Activated CD4-positive, alpha-beta T cell treated with anti-CD3 and anti-CD28 coated beads for 4 hours (primary cell): ENCODE measurements around the gene ITIH3.

Experiments
- DNase-seq, 2 donors: peaks; one replicate each; pipeline ENCODE4 v3.0.0-alpha.2; 2020

ITIH3 gene

DNA sequence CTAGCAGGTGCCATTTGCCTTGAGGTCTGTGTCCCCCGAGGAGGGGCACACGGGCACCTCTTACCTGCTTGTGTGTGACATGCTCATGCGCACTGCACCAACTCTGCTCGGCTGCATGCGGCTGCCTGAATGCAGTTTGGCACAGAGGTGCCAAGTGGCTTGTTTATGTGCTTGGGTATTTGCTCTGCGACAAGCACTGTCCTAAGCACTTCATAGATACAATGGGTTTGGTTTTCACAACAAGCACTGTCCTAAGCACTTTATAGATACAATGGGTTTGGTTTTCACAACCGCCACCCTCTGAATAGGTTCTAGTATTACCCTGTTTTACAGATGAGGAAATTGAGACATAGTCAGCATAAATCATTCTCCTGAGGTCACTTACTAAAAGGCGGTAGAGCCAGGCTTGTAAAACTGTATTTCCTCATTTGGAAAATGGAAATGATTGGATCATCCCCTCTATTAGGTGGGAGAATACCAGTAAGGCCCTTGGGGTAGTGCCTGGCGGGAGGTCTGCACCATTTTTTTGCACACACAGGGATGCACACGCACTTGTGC lies 35.4 kb downstream of the ITIH3 start:
- no peak for DNase-seq

GRCh38 chr3:52830535-52831258 lies 36.1 kb downstream of the ITIH3 start, which contains the start of gene ITIH4:
TSS of gene ITIH4 (minus strand) at chr3:52830672. CDS start at chr3:52830642, 30 bp downstream.
- DNase-seq, result no peak

DNA sequence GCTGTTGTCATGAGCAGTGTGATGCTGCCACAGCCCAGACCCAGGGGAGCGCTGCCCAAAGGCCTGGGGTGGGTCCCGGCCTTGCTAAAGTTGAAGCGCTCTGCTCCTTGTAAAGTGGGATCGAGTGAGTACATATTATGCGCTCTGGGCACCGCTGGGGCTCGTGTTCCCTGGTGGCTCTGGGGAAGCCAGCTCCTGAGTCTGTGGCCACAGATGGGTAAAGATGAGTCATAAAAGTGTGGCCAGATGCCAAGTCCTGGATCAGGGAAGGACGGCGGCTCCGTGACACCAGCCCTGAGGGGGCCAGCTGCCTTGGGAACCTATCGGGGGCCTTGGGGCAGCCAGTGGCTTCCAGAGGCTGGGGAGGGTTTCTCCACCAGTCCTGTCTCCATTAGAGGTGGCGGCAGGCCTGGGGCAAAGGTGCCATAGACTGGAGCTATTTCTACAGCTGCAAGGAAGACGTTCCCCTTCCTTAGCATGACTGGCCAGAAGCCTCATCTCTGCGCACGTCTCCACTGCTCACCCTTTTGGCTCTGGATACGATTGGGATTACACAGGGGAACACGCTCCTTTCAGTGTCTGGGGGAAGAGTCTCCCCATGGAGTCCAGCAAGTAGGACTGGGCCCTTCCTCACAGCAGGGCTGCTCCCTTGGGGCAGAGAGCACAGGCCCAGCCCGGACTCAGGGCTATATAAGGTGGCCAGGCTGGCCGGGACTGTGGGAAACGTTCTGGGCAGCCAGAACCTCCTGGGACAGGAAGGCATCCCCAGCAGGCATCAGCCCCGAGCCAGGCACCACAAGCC lies 37.1 kb downstream of the ITIH3 start:
- DNase-seq, result no peak

DNA sequence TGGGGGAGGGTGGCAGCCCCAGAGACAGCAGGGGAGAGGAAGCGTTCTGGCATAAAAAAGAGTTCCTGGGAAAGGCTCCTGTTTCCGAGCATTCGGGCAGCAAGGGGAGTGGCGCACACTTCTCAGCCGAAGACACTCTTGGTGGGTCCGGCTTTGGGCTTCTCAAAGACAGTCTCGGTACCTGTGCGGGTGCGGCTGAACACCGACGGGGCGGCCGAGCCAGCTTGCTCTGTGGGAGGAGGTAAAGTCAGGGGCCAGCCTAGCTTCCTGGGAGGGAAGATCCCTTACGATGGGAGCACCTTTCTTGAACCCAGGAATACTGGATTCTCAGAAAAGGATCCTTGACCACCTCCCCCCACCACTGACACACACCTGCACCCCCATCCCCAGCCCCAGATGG lies 38.6 kb downstream of the ITIH3 start:
- DNase-seq, result no peak

DNA sequence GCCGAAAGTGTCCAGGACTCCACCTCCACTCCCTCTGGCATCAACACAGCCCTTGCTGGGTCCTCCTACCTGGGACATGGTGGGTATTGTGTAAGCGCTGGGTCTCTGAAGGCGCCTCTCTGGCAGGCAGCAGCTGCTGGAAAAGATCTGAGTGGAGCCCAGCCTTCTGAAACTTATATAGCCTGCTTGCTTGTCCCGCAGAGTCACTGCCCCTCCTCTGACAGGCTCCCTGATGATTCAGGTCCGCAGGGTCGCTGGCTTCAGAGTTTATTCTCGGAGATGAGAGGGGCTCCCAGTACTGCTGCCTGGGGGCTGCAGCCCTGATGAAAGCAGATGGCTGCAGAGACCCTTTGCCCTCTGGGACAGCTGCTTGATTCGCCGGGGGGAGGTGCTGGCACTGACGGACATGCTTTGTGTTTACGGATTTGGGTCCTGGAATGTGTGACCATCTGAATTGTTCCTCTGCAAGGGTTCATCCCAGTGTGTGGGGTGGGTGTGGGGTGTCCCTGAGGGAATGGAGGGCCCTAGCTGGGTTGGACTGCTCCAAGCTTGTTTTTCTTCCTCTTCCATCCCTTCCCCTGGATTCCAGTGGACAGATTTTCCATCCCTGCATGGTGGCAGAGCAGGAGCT lies 40.4 kb downstream of the ITIH3 start, which contains the start of gene MUSTN1:
Gene MUSTN1 (minus strand): TSS at position 149 of the 631 bp plus-strand sequence. CDS start 71 bp downstream, at position 78.
- no peak for DNase-seq

GRCh38 chr3:52835766-52836470 lies 41.3 kb downstream of the ITIH3 start:
- no peak for DNase-seq

DNA sequence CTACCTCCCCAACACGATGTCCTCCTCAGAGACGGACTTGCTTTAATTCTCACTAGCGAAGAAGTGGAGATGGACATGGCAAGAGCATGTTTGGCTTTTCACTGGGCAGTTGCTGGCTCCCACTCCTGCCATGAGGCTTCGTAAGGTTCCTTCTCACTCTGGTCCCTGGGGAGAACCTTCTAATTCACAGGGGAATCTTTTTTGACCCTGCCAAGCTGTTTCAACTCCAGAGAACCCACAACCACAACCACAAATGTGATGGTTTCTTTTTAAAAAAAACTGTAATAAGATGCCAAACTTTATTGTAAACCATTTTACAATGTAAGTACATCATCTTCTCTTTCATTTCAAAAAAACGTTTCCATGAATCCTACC lies 41.9 kb downstream of the ITIH3 start:
- no peak for DNase-seq

- DNase-seq, result no peak
Measured at GRCh38 chr3:52836986-52837385, 42.4 kb downstream of the ITIH3 start.

DNA sequence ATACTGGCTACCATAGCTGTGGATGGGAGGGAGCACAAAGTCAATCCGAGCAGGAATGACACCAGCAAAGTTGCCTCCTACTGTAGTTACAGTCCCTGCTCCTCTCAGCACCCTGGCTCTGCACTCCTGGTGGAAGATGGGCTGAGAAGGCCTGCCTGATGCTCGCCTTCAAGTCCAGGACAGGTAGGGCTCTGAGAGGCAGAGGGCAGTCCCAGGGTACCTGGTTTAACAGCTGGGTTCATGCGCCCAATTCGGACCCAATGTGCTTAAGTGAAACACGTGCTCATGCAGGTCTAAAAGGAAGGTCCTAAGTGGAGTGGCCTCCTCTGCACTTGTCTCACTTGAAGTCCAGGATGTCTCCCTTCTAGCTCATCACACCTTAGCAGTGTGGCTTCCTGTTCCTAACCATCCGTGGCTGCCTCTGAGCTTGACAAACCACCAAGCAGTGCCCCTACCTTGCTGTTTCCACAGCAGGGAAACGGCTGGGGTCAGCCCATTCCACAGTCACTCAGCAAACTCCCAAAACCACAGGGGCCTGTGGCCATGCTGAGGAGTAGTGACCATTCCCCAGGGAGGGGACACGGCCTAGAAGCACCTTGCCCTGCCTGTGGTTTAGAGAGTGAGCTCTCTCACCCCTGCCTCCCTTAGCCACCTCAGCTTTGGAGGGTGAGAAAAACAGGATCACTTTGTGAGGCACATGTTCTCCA lies 44.1 kb downstream of the ITIH3 start:
- DNase-seq, result no peak

DNA sequence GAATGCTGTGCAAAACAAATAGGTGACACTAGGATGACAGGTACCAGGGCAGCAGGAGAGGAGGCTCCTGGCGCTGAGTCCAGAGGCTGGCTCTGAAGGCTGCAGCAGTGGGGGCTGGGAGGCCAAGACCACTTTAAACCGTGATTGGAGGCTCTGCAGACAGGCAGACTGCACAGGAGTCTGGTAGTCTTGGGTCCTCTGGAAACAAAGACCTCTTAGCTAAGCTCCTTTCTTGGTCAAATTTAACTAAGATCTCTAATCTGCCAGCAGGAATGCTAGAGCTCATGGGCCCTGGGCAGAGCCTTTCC lies 44.6 kb downstream of the ITIH3 start:
- DNase-seq, result no peak

GRCh38 chr3:52839892-52840545 lies 45.4 kb downstream of the ITIH3 start:
- DNase-seq, result no peak

DNA sequence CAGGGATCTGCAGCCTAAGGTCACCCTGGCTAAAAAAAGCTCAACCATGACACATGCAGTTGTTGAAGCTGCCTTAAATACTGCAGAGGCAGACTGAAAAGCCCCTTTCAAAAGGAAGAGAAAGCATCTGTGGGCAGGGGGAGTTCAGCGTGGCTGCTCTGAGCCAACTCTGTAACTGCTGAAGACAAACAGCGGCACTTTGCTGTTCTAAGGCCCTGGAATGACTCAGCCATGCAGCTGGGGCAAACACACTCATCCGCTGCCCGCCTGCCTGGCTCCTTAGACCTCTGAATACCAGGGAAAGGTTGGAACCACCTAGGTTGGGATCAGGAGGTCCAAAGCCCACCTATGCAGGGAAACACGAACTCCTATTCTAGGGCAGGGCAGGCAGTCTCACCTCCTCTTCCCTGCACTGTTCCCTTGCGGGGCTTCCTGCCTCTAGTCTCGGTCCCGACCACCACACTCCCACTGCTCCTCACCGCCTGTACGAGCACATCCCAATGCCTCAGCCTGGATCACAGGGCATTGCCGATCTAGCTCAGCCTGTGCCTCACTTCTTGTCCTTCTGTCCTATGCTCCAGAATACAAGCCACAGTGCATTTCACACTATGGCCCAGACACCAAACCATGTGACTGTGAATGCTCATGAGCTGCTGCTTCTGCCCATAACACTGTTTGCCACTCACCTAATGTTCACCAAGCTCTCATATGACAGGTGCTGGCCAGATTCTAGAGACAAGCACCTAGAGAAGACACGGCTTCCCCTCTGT lies 46.8 kb downstream of the ITIH3 start:
- DNase-seq, result no peak

DNA sequence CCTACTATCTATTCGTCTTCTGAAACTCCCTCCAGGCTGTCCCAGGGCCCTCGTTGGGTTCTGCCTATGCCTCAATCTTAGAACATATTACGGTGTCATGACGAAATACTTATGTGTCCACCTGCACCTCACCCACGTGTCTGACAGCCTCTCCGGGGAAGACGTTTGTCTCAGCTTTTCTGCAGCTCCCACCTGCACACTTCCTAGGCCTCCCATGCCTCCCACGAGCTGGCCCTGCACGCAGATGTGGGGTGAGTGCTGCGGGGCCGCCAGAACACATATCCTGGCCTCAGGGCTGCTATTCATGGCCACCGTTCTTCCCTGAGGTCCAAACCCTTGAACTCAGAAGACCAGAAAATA lies 47.4 kb downstream of the ITIH3 start:
- DNase-seq, result no peak

DNA sequence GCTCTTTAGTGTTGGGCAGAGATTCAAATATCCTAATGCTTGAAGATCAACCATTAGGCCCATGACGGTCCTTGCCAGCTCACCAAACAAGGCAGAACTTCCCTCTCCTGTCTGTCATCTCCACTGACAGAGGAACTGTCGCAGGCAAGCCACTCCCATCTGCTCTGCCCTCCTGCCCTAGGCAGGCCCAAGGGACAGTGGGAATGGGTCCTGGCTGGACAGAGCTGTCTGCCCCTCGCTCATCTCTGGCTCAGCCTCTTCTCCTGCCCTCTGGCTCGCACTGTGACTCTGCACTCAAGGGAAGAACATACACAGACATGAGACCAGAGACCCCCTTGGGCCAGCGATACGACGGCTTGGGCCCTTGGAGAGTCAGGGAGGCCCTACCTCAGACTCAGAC lies 47.8 kb downstream of the ITIH3 start:
- DNase-seq, result no peak

DNA sequence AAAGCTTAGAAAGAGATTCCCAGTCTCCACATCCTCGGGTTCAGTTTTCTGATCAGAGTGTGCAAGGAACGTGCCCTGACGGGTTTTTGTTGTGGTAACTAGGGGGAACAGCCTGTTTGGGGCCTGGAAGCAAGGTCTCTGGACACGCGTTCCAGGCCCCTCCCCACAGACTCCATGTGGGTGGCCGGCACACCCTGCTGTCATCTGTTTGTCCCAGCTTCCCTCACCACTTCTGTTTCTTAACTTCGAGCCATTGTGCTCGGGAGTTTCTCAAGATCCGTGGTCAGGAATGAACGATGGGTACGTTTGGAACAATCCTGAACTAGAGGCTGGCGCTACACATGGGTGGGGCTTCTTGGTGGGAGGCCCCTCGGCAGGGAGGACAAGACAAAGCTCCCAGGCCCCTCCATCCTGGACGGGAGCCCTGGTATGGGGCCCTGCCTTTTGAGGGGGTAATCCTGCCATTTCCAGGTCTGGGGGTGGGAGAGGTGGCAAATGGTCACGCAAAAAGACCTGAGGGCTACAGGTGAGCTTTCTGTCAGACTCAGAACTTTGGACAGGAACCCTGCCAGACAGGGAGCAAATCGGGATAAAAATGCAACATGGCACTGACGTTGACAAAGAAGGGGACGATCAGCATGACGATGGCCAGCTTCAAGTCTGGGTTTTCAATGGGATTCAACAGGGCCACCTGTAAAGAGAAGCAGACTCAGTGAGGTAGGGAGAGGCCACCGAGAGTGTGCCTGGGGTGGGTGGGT lies 48.7 kb downstream of the ITIH3 start:
- no peak for DNase-seq

DNA sequence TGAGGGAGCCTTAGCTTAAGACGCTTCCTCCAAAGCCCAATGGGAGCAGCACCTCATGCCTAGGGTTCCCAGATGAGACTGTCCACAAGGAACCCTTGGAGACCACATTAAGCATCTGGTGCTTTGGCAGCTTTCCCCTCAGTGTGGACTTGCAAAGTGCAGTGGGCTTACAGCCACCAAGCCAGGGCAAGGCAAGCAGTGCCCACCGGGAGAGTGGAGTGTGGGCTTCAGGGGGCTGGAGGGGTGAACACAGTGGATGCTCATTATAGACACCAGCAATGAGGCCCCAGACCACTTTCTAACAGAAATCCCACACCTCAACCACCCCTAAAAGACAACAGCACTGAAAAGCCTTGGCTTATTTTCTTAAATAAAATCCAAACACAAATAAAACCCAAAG lies 49.3 kb downstream of the ITIH3 start:
- DNase-seq, result no peak

GRCh38 chr3:52844290-52844975 lies 49.8 kb downstream of the ITIH3 start:
- no peak for DNase-seq

DNA sequence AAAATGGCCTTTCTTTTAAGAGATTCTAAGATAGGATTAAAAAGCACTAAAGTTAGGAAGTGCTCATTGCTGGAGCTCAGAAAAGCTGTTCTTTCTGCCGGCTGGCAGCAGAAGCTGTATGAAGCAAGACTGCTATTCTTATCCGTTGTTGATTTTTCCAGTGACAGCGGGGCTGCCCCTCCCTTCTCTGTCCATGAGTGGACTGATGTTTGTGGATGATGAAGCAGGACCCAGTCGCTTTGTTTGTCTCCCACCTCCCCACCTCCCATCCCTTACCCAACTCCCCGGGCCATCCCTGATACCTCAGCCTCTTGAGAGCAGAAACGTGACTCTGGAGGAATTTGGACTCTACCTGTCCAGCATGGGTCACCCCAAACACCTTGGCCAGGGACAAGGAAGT lies 50.6 kb downstream of the ITIH3 start:
- DNase-seq, result no peak

- peak in 1 of 2 donors; percentile 21 for DNase-seq
Measured at GRCh38 chr3:52845691-52846431, 51.3 kb downstream of the ITIH3 start.
